ENCODE data around the gene SLC39A11.

- TF ChIP-seq EZH2 (IDR thresholded peaks at IDR 0.05; ENCODE audit: low read length, missing control alignments) = no peak
- TF ChIP-seq CTCF (conservative IDR thresholded peaks at IDR 0.05 in 1 of 2, IDR thresholded peaks at IDR 0.05 in 1 of 2; ENCODE audit: low read depth in 1 of 2, low read length in 2 of 2) = no peak
Observed at GRCh38 chr17:73029021-73029420, 63.5 kb downstream of the SLC39A11 start.

Data from fibroblast of lung (primary cell).